Measurements from ENCODE around the gene GOLGA6L9.
"Not testable (repeated sequence)": the region's sequence is repeated elsewhere in the genome, so short reads cannot be mapped to it uniquely, and the experiment has no call there.

GOLGA6L9 gene
- total RNA-seq: 2.2 to 2.6 reads per million in 2 donors

GRCh38 chr15:82429693-82430092 lies at the start of gene GOLGA6L9:
Gene GOLGA6L9, plus strand, starts transcription at chr15:82429816. Its CDS starts 264 bp downstream, at chr15:82430080.
- not testable (repeated sequence) for DNase-seq

- DNase-seq: not testable (repeated sequence)
These were observed 48.2 kb upstream of the GOLGA6L9 start for GRCh38 chr15:82381330-82381955.

- not testable (repeated sequence) for DNase-seq
These were observed 42.4 kb upstream of the GOLGA6L9 start for GRCh38 chr15:82387209-82387608.

DNA sequence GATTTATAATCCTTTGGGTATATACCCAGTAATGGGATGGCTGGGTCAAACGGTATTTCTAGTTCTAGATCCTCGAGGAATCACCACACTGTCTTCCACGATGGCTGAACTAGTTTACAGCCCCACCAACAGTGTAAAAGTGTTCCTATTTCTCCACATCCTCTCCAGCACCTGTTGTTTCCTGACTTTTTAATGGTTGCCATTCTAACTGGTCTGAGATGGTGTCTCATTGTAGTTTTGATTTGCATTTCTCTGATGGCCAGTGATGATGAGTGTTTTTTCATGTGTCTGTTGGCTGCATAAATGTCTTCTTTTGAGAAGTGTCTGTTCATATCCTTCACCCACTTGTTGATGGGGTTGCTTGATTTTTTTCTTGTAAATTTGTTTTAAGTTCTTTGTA lies 39.5 kb upstream of the GOLGA6L9 start:
- DNase-seq: not testable (repeated sequence)

DNA sequence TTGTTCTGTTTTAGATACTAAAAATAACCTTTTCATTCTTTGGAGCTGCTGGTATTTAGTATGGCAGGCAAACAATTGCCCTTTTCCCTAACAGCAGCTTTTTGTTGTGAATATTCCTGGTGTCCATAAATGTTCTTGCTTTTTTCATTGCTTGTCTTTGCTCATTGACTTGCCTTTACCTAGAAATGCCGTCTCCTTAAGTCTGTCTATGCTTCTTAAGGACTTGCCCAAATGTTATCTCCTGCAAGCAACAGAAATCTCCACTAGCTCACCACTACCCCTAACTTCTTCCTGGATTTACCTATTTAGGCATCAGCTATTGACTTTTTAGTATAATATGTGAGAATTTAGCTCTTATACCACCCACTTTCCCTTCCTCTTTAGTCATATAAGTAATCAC lies 37.5 kb upstream of the GOLGA6L9 start:
- not testable (repeated sequence) for DNase-seq

DNA sequence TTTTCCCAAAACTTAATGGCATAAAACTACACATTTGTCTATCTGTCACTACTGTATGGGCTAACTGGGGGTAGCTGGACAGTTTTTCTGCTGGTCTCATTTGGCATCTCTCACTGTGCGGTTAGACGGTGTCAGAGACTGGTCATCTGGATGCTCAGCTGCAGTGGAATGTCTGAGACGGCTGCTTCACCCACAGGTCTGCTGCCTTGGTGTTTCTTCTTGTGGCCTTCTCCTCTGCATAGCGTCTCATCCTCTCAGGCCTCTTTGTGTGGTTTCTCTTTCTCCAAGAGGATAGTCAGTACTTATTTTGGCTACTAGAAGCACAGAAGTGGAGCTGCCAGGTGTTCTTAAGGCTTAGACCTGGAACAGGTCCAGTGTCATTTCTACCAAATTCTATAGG lies 35.9 kb upstream of the GOLGA6L9 start:
- no peak for DNase-seq

DNA sequence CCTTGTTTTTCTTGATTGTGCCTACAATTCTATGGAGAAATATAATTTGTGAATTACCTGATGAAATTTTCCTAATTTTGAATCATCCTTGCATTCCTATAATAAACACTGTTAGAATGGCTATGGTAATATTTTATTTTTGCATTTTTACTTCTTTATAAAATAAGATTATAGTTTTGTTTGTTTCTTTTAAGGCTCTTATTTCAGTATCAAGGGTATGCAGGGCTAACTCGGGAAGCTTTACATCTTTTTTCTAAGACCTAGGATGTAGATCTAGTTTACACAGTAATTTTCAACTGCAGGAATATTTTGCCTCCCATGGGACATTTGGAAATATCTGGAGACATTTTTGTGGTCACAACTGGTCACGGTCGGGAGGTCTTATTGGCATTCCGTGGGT lies 33.8 kb upstream of the GOLGA6L9 start:
- not testable (repeated sequence) for DNase-seq

DNA sequence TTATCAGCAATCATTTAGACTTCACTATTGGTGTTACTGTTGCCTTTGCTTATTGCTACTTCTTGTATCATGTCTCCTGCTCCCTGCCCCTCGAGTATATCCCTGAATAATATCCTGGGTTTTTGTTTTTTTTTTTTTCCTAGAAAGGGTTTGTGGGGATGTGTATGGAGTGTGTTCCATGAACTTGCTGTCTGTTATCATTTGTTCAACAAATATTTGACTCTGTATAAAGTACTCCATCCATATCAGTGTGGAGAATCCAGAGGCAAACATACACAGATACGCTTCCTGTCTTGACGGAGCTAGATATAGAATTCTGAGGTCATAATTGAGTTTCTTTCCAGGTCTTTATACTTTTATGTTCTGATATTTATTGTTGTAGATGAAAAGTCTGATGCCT lies 31.8 kb upstream of the GOLGA6L9 start:
- no peak for DNase-seq

- no peak for DNase-seq
These were observed 30.8 kb upstream of the GOLGA6L9 start for GRCh38 chr15:82398785-82399184.

DNA sequence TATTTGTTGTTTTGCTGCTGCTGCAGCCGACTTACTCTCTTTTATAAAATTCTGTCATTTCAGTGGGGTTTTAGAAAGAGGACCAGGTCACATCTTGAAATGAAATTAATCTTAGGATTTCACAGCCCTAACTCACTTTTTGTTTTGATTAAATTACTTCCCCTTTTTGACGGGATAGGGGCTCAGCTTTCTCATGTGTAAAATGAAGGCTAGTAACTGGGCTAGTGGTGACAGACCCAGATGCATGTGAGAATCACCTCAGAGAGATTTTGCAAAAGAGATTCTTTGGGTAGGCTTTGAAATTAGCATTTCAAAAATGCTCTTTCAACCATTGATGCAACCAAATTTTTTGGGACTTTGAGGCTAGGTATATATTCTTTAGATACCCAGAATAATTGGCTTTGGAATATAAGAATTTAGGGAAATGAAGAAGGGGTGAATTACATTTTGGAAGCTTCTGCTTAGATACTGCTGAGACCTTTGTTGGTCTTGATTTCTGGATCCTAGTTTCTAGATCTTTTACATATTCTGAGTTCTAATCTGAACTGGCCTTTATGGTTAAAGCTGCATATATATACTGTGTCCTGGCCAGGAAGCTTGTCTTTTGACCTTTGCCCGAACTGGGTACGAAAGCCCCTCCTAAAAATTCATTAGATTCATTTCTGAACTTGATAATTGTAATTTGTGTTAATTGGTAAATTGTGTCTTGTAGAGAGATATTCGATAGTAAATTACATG lies 30.1 kb upstream of the GOLGA6L9 start:
- not testable (repeated sequence) for DNase-seq

DNA sequence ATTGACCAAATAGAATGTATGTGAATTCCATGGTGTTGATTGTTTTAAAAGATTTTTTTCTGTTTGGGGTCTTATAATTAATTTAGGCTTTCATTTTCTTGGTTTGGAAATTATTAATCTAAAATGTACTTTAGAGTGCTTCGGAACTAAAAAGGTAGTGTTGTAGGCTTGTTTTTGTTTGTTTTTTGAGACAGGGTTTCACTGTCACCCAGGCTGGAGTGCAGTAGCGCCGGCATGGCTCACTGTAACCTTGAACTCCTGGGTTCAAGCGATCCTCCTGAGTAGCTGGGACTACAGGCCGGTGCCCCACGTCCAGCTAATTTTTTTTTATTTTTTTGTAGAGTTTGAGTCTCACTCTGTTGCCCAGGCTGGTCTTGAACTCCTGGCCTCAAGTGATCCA lies 27.7 kb upstream of the GOLGA6L9 start:
- DNase-seq: not testable (repeated sequence)

GRCh38 chr15:82402341-82402740 lies 27.3 kb upstream of the GOLGA6L9 start:
- not testable (repeated sequence) for DNase-seq

GRCh38 chr15:82406211-82406610 lies 23.4 kb upstream of the GOLGA6L9 start:
- DNase-seq: not testable (repeated sequence)

- not testable (repeated sequence) for DNase-seq
These were observed 19.3 kb upstream of the GOLGA6L9 start for GRCh38 chr15:82410306-82410705.

GRCh38 chr15:82411595-82411994 lies 18.0 kb upstream of the GOLGA6L9 start:
- not testable (repeated sequence) for DNase-seq

- not testable (repeated sequence) for DNase-seq
These were observed 15.0 kb upstream of the GOLGA6L9 start for GRCh38 chr15:82414525-82415191.

DNA sequence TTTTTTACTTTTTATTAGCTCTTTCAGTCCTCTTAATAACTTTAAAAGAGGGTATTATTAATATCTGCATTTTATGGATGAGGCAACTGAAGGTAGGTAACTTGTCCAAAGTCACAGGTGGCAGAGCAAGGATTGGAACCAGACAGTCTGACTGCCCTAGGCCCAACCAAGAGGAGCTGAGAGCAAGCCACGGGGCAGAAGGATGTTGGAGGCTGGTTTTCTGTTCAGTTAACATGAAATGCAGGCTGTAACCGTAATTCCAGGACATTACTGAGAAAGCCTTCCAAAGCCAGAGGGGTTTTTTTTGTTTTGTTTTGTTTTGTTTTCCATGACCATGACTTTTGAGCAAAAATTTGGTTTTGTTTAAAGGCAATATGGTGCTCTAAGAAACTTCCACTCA lies 9.1 kb upstream of the GOLGA6L9 start:
- DNase-seq: not testable (repeated sequence)

GRCh38 chr15:82420966-82421365 lies 8.7 kb upstream of the GOLGA6L9 start:
- DNase-seq: not testable (repeated sequence)

- DNase-seq: not testable (repeated sequence)
These were observed 2.5 kb upstream of the GOLGA6L9 start for GRCh38 chr15:82427117-82427516.

- peak in 4 of 5 experiments; percentile 1 to 30 (median 6) for DNase-seq
These were observed 15.8 kb downstream of the GOLGA6L9 start for GRCh38 chr15:82445420-82445819.

- DNase-seq: not testable (repeated sequence)
These were observed 27.7 kb downstream of the GOLGA6L9 start for GRCh38 chr15:82457336-82457735.

GRCh38 chr15:82465629-82466028 lies 36.0 kb downstream of the GOLGA6L9 start:
- not testable (repeated sequence) for DNase-seq

- DNase-seq: not testable (repeated sequence)
These were observed 38.6 kb downstream of the GOLGA6L9 start for GRCh38 chr15:82468205-82468604.
